Stimulated activated CD8-positive, alpha-beta memory T cell treated with anti-CD3 and anti-CD28 coated beads, Interleukin-12 subunit alpha, Interleukin-12 subunit beta, amount 100 ng/mL, for 24 hours (primary cell): ENCODE data around the gene GAPT.
"Not testable (repeated sequence)": the region's sequence is repeated elsewhere in the genome, so short reads cannot be mapped to it uniquely, and the experiment has no call there.

Experiments used
- DNase-seq: peaks from one replicate; pipeline ENCODE4 v3.0.0-alpha.2; 2020; ENCODE audit errors: extremely low read depth

The GAPT gene

GRCh38 chr5:58503390-58504046 is 12.3 kb downstream of the GAPT start:
- no peak for DNase-seq

GRCh38 chr5:58504766-58505165 is 13.5 kb downstream of the GAPT start:
- DNase-seq = no peak

- DNase-seq = no peak
These were observed 14.3 kb downstream of the GAPT start for GRCh38 chr5:58505502-58505901.

GRCh38 chr5:58505971-58506640 is 14.9 kb downstream of the GAPT start:
- DNase-seq = no peak

- no peak for DNase-seq
These were observed 16.5 kb downstream of the GAPT start for GRCh38 chr5:58507715-58508114.

- DNase-seq = no peak
These were observed 26.0 kb downstream of the GAPT start for GRCh38 chr5:58517198-58517597.

- no peak for DNase-seq
These were observed 32.7 kb downstream of the GAPT start for GRCh38 chr5:58523956-58524355.

- no peak for DNase-seq
These were observed 33.3 kb downstream of the GAPT start for GRCh38 chr5:58524571-58524970.

- no peak for DNase-seq
These were observed 39.8 kb downstream of the GAPT start for GRCh38 chr5:58530942-58531490.

GRCh38 chr5:58541935-58542334 is 50.7 kb downstream of the GAPT start:
- not testable (repeated sequence) for DNase-seq

GRCh38 chr5:58542709-58543108 is 51.5 kb downstream of the GAPT start:
- no peak for DNase-seq

- no peak for DNase-seq
These were observed 52.5 kb downstream of the GAPT start for GRCh38 chr5:58543723-58544122.

- no peak for DNase-seq
These were observed 53.0 kb downstream of the GAPT start for GRCh38 chr5:58544195-58544594.

- no peak for DNase-seq
These were observed 53.7 kb downstream of the GAPT start for GRCh38 chr5:58544926-58545325.

- no peak for DNase-seq
These were observed 54.7 kb downstream of the GAPT start for GRCh38 chr5:58545912-58546311.
